ENCODE measurements around the gene VRK3. TPM values are rescaled to one million over a fixed set of nuclear protein-coding genes. Genes with fewer than 3 reads are reported as not detected.

The VRK3 gene
- total RNA-seq, 1 experiment from 2014 or later = 46.3 TPM

GRCh38 chr19:50043967-50044366 is 18.8 kb upstream of the VRK3 start:
- Histone ChIP-seq H3K4me1 (peaks cover 19% of the 10 kb centered on the region), H3K9me3 (peaks cover 26% of the 10 kb centered on the region), H3K27me3 (replicated peaks; ENCODE audit: control insufficient read depth, insufficient read depth, low read length) (no peaks in the 10 kb centered on the region), H3K4me3 (ENCODE audit: low read depth, low read length) (no peak overlapping the region), H3K36me3 (ENCODE audit: control insufficient read depth, insufficient read depth, low read length) (peaks cover 39% of the 10 kb centered on the region)
- Mint-ChIP-seq H3K9me3 (ENCODE audit: unreplicated experiment) (peaks cover 42% of the 10 kb centered on the region), H3K36me3 (ENCODE audit: insufficient read depth, unreplicated experiment) (peaks cover 97% of the 10 kb centered on the region), H3K27me3 (ENCODE audit: insufficient read depth, unreplicated experiment) (no peaks in the 10 kb centered on the region), H3K4me3 (ENCODE audit: unreplicated experiment) (no peak overlapping the region), H3K4me1 (ENCODE audit: low read depth, unreplicated experiment) (peaks cover 14% of the 10 kb centered on the region), H3K27ac (ENCODE audit: unreplicated experiment) (no peak overlapping the region)
- ChIA-PET CTCF (no interaction called here), POLR2A (no interaction called here)
- no peak for DNase-seq
- TF ChIP-seq CTCF (IDR thresholded peaks at IDR 0.05; ENCODE audit: insufficient read depth in 1 of 2, low read depth in 1 of 2, low read length in 1 of 2, severe bottlenecking in 1 of 2, unreplicated experiment in 1 of 2) = no peak
- no TSS peak for BruUV-seq (replicated peaks)
- intact Hi-C loops (cut with micrococcal nuclease; ENCODE audit: unreplicated experiment) = no loop called here

GRCh38 chr19:50042363-50043024 is 17.3 kb upstream of the VRK3 start:
- H3K27me3 Mint-ChIP-seq (ENCODE audit: insufficient read depth, unreplicated experiment) = no peaks in the 10 kb centered on the region
- H3K9me3 ChIP-seq = peaks cover 26% of the 10 kb centered on the region
- CTCF ChIA-PET = no interaction called here
- no peaks in the 10 kb centered on the region for H3K27me3 ChIP-seq (replicated peaks; ENCODE audit: control insufficient read depth, insufficient read depth, low read length)
- H3K27ac Mint-ChIP-seq (ENCODE audit: unreplicated experiment) = no peak overlapping the region
- peaks cover 90% of the 10 kb centered on the region for H3K36me3 Mint-ChIP-seq (ENCODE audit: insufficient read depth, unreplicated experiment)
- peaks cover 10% of the 10 kb centered on the region for H3K4me1 Mint-ChIP-seq (ENCODE audit: low read depth, unreplicated experiment)
- peaks cover 6% of the 10 kb centered on the region for H3K4me1 ChIP-seq
- POLR2A ChIA-PET = no interaction called here
- intact Hi-C loops (cut with micrococcal nuclease; ENCODE audit: unreplicated experiment) = no loop called here
- DNase-seq = no peak
- H3K4me3 ChIP-seq (ENCODE audit: low read depth, low read length) = no peak overlapping the region
- peaks cover 39% of the 10 kb centered on the region for H3K36me3 ChIP-seq (ENCODE audit: control insufficient read depth, insufficient read depth, low read length)
- H3K9me3 Mint-ChIP-seq (ENCODE audit: unreplicated experiment) = peaks cover 42% of the 10 kb centered on the region
- BruUV-seq (replicated peaks) = no TSS peak
- no peak overlapping the region for H3K4me3 Mint-ChIP-seq (ENCODE audit: unreplicated experiment)
- no peak for TF ChIP-seq CTCF (IDR thresholded peaks at IDR 0.05; ENCODE audit: insufficient read depth in 1 of 2, low read depth in 1 of 2, low read length in 1 of 2, severe bottlenecking in 1 of 2, unreplicated experiment in 1 of 2)

GRCh38 chr19:50040967-50041366 is 15.8 kb upstream of the VRK3 start:
- Histone ChIP-seq H3K27me3 (replicated peaks; ENCODE audit: control insufficient read depth, insufficient read depth, low read length) (no peaks in the 10 kb centered on the region), H3K36me3 (ENCODE audit: control insufficient read depth, insufficient read depth, low read length) (peaks cover 34% of the 10 kb centered on the region), H3K4me1 (0 out of 2 replicates have a peak, but pooled peaks cover 4% of the 10 kb centered on the region), H3K9me3 (peaks cover 18% of the 10 kb centered on the region), H3K4me3 (ENCODE audit: low read depth, low read length) (no peak overlapping the region)
- H3K27ac Mint-ChIP-seq (ENCODE audit: unreplicated experiment) = no peak overlapping the region
- H3K9me3 Mint-ChIP-seq (ENCODE audit: unreplicated experiment) = peaks cover 39% of the 10 kb centered on the region
- H3K36me3 Mint-ChIP-seq (ENCODE audit: insufficient read depth, unreplicated experiment) = peaks cover 86% of the 10 kb centered on the region
- ChIA-PET CTCF (interaction anchor here (0.6 kb wide), 1 partner anchor 222 kb away, joined by 4 read pairs; no protein-coding TSS in a partner anchor), POLR2A (no interaction called here)
- TF ChIP-seq CTCF (IDR thresholded peaks at IDR 0.05; ENCODE audit: insufficient read depth in 1 of 2, low read depth in 1 of 2, low read length in 1 of 2, severe bottlenecking in 1 of 2, unreplicated experiment in 1 of 2) = no peak
- no peaks in the 10 kb centered on the region for H3K27me3 Mint-ChIP-seq (ENCODE audit: insufficient read depth, unreplicated experiment)
- DNase-seq = no peak
- no peak overlapping the region for H3K4me3 Mint-ChIP-seq (ENCODE audit: unreplicated experiment)
- intact Hi-C loops (cut with micrococcal nuclease; ENCODE audit: unreplicated experiment) = no loop called here
- peaks cover 7% of the 10 kb centered on the region for H3K4me1 Mint-ChIP-seq (ENCODE audit: low read depth, unreplicated experiment)
- no TSS peak for BruUV-seq (replicated peaks)

All from Caco-2 (cell line).